GM19438 (cell line): ENCODE results near the gene SLIT3.

ENCODE experiments used
- ATAC-seq: cut with Tn5 transposase; IDR thresholded peaks from one replicate; pipeline ENCODE4 v1.9.1; 2021; ENCODE audit warnings: low read depth; ENCODE audit not compliant: unreplicated experiment

The SLIT3 gene

DNA sequence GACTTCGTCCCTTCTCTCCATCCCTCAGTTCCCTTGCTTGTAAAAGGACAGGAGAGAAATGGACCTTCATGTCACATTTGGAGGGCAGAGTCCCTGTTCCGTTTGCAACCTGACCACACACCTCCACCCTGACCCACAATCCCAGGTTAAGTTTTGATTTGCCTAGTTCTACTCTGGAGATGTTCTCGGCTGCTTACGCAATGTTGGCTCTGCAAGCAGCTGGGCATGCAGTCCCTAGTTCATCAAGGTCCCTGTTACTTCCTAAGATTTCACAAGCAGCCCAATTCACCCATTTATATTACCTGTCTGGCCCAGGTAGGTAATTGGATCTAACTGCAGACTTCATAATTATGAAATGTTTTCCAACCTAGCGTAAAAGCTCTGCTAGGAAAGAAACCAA, 28.8 kb downstream of the SLIT3 start:
- ATAC-seq = no peak

DNA sequence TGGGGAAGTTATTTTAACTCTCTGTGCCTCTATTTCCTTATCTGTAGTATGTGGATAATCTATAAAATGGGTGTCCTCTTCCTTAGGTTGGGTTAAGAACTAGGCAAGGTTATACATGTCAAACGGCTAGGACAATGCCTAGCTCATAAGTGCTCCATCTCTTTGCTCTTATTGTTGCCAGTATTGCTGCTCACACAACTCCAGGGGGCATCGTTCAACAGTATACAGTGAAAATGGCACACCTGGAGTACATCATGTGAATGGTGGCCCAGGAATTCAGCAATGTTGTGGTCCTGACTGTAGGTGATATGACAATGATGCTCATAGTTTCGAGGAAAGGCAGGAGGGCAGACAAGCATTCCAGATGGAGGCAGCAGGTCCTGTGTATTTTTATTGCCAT, 30.1 kb downstream of the SLIT3 start:
- no peak for ATAC-seq

DNA sequence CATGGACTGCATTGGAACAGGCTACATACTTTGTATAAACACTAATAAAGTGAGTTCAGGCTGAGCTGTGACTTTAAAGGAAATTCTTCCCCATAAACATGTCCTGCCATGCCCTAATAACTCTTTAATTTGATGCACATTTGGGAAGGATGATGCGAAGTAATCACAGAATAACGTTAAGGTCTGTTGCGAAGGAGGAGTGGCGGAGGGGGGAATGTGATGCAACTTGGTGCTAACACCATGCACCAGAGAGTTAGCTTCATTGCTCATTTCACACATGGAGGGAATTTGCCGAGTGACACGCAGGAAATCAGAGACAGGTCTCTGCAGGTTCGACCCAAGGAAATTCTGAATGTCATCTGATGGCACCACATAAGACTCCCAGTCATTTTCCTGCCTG, 32.9 kb downstream of the SLIT3 start:
- ATAC-seq = no peak

DNA sequence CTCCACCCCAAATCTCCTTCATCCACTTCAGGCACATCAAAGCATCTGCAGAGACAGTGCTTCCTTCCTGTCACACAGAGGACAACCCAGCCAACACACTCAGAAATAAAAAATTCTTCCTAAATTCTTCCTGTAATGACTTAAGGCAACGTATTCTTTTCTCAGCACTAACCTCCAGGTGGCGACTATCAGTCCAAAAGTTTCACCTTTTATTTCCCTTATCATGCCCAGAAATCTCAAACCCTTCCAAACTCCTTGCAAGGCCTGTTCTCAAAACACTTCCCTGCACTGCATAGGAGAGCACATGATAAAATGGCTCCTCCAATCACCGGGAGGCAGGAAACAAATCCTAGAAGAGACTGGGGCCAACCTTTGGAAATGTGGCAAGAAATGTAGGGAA, 35.1 kb downstream of the SLIT3 start:
- ATAC-seq = no peak

DNA sequence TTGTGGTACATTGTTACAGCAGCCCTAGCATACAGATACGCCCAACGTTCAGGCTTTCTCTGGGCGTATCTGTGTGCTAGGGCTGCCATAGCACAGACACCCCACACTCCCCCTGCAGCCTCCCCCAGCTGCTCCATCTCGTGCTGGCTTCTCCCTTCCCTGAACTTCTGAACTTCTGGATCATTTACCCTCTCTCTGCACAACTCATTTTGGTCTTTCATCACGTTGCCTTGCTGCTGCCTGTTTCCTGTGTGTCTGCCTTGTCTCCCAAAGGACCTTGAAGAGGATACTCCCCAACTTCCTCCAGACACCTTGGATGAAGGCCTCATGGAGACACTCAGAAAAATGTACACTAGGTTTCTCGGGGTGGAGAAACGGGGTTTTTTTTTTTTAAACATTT, 37.3 kb downstream of the SLIT3 start:
- ATAC-seq = no peak

DNA sequence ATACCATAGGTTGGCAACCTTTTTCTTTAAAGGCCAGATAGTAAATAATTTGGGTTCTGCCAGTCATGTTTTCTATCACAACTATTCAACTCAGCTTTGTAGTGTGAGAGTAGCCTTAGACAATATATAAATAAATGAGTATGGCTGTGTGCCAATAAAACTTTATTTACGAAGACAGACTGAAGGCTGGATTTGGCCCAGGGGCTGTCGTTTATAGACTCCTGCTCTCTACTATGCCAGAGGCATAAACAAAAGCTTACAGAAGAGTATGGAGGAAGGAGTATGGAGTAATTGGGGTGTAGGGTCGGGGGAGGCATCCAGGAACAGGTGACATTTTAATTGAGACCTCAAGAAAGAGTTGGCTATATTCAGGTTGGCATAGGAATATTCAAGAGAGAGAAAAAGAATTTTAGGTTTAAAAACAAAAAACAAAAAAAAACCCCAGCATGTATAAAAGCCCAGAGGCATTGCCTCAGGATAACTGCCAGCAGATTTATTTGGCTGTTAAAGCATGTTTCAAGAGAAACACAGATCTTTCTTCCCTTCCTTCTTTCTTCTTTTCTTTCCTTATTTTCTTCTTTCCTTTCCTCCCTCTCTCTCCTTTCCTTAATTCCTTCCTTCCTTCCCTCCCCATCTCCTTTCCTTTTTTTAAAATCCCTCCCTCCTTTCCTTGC, 39.9 kb downstream of the SLIT3 start:
- ATAC-seq = no peak

DNA sequence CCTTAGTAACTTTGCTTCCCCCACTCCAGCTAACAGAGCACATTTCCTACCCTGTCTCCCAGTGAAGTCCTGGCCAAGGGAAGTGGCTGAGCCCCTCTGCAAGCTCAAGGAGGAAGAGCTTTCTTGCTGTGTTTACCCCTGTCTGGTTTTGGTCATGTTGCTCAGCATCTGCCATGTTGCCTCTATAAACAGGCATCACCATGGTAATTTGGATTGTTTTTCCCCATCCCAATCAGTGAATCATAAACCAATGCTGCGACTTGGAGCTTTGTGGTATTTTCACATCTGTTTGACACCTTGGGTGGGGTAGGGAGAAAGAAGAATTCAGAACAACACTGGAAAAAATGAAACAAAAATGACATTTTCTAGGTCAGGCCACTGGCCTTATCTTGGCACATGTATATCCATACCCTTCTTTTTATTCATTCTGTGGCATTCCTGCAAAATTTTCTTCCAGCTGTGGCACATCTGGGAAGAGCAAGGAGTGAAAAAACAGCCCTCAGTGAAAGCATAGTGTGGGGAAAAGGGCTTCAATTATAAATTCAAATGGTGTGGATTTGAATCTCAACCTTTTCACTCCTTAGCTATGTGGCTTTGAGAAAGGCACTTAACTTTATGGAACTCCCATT, 42.5 kb downstream of the SLIT3 start:
- ATAC-seq = no peak

DNA sequence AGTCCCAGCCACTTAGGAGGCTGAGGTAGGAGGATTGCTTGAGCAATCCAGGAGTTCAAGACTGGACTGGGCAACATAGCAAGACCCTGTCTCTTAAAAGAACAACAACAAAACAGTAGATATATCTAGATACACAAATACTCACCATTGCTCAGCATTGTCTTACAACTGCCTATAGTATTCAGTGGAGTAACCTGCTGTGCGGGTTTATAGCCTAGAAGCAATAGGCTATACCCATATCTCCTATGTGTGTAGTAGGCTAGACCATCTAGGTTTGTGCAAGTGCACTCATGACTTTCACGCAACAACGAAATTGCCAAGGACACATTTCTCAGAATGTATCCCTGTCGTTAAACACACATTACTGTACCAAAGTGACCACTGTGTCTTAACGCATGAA, 44.7 kb downstream of the SLIT3 start:
- no peak for ATAC-seq

DNA sequence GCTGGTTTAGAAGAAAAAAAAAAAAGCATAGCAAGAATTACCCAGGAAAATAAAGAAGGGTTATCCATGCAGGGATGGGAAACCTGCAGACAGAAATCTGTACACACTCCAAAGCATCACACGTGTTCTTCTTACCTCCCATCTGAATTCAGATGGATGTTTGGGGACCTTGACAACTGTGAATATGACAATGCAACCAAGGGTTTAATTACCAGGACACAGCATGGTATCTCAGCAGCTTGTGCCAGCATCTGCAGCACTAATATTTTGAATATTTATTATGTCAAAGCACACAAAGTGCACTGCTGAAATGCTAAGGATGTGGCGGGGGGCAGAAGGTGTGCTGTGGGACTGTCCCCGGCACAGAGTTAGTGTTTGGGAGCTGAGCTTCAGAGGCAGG, 47.9 kb downstream of the SLIT3 start:
- ATAC-seq = no peak

DNA sequence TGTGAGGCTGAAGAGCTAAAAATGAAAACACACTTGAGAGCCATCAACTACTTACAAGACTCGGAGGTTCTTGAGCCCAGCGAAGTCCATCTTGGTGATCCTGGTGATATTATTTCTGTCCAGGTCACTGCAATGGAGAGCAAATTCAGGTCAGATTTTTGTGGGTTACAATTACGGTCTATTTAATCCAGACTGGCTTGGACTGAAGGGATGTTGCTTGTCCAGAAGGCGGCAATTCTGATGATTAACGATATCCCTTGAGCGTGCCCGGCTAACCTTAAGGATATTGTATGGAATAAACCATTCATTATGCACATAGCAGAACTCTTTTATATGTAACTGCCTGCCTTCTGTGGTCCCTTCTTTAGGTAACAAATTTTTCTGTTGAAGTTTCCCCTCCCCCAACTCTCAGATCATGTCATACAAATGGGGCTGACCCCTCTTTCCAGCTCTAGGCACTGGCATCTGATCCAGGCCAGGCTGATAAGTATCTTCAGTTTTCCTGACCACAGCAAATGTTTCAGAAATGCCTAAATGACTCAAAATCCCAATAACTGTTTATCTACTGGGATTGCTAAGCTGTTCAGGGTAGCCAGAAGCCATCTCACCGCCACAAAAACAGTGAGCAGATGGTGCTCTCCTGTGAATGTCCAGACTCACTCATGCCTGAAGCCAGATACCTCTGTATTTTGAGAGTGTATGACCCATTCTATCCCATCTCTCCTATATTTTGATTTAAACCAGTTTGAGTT, 49.4 kb downstream of the SLIT3 start:
- ATAC-seq = no peak

DNA sequence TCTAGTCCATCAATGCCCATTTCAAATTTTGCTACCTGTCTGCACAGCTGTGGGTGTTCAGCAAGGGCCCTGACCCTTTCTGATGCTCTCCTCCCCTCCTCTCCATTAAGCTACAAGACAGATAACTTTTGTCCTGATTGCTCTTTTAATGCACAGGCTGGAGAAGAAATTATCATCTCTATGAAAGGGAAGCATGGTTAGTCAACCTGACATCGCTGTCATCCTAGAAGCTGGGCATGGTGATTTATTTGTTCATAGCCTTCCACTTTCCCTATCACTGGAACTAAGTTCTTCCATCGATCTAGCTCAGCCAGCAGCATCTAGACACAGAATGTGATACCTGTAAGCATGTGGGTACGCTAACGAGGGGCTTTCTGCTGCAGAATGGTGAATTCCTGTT, 50.1 kb downstream of the SLIT3 start:
- no peak for ATAC-seq

DNA sequence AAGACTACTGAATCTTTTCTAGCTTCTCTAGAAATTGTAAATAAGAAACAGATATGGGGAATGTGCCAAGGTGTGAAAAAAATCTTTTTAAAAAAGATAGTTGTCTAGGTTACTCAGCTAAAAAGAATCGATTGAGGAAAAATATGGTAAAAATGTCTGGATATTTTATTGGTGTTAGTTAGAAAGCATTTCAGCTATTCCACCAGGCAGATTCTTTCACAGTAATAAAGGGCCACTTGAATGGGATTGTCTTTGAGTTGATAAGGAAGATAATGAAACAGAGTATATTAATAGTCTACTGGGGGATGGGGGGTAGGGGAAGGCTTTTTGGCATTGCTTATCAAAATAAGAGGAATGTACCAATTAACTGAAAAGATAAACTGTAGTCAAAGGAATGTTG, 51.9 kb downstream of the SLIT3 start:
- ATAC-seq = no peak

DNA sequence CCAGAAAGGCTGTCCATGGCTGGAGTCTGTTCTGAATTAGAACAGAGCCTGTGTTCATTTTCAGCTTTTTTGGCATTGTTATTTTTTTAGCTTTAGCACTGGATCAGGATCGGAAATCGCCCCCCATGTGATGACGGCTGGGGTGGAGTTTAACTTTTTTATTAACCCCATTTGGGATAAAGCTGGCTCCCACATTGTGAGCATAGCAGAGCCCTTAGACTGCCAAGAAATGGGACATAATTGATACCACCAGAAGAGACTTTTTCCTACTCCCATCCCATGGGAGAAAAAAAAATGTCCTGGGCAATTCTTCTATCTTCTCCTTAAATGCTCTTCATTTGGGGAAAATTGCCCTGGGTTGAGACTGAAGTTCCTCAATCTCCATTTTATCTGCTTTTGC, 52.4 kb downstream of the SLIT3 start:
- no peak for ATAC-seq

DNA sequence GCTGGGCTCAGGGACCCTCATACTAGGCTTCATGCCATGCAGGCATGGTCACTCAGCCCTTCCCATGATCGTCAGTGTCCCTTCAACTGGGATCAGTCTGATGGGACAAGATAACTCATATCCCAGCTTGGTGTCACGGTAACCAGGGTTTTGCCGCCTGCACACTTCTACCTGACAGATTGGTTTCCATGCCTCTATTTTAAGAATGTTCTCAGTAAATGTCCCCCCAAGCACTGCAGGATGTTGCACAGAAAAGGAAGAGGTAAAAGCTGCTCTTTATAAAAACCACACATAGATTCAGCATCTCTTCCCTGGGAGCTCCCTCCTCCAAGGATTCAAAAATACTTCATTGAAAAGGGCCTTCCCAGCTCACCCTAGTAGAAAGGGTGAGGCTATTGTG, 56.1 kb downstream of the SLIT3 start:
- no peak for ATAC-seq

DNA sequence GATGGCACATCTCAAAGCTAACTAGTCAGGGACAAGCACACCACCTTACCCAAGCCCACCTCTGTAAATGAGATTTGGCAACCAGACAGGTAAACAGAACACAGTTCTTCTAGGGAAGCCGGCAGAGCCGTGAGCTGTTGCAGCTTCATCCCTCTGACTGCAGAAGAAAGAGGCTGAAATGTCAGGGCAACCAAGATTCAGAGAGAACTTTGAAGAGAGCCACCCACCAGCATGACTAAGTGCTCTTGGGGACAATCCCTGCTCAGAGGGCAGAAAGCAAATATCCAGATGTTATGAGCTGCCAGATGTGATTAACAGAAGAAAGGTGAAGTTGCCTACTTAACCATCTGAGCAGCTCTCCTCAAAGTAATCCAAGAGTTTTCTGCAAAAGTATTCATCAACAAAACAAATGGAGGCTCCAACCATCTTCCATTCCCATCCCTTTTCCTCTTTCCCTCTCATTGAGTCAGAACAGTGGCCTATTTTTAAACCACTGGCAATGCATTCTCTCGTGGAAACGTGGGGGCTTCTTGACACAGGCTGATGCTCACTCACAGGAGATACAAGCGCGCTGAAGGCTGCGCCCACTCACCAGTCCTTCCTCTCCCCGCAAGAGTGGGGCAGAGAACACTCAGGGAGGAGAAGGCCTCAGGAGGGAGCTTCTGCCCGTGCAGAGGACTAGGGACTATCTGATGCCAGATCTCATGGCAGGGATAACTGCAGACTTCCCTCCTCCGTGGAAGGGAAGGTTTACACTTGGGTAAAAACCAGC, 57.1 kb downstream of the SLIT3 start:
- ATAC-seq = no peak

DNA sequence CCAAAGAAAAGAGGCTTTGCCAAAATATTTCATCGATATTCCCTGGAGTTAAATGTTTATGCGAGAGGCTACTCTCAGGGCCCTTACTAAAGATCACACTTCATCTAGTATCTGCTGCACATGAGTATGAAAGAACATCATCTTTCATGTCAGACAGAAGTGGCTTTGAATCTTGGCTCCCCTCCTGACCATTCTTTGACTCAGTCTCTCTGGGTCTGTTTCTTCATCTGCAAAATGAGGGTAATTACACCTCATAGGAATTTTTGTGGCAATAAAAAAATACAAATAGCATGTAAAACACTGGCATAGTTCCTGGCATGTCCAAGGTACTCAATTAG, 58.1 kb downstream of the SLIT3 start:
- ATAC-seq = no peak

DNA sequence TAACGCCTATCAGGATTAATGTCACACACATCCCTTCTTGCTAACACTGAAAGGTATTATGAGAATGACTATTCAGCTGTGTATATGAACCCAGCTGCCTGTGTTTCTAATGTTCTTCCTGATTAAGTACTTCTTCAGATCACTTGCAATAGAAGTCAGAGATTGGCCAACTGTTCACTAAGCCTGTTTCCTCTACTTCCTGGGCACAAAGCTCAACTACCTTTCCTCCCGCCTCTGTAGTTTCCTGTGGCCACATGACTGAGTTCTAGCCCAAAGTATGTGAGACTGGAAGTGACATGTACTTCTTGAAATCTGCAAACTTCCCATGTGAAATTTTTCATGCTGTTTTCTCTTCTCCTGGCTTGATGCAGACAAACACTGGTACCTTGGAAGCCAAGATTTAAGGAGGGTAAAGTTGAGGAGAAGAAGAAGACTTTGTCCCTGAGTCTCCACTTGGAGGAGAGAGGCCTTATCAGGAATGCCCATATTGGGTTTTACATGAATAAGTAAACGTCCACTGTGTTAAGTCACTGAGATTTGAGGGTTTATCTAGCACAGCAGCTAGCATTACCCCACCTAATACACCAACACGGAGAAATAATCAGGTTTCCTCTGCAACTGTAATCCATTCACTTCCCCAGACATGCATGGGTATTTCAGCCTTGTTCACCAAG, 58.6 kb downstream of the SLIT3 start:
- ATAC-seq = no peak

DNA sequence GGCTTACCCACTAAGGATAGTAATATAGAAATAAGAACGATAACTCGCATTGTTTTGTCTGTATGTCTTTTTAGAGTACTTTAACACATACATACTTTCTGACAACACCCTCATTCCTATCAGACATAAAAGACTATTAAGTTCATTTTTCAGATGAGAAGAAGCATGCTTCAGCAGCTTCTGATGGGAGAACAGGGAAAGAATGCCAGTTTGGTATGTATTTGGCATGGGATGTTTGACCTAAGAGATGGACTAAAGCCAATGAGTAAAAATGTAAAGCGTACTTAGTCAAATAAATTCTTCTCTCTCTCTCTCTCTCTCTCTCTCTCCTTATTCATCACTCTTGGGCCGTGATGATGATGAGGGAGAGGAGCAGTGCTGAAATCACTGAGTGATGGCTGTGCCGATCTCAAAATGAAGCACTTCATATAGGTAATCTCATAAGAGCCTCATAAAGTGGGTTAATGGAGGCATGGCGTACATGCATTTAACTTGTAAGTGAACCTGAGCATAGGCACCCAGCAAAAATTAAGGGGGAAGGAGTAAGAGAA, 71.5 kb downstream of the SLIT3 start:
- ATAC-seq = no peak

DNA sequence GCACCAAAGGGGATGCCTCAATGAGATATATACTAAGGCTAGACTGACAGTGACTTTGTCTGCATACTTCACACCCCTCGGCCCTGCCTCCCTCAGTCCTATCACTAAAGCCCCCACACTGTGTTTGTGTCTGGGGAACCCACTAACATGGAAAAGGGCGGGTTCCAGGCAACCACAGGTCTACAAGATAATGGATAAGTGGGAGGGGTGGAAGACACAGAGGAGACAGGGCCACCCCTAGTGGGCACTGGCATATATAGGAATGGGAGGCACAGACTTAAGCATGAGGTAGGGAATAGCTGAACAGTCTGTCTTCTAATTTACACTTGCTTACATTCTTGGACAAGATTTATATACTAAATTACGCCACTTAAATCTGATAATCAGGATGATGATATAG, 74.0 kb downstream of the SLIT3 start:
- no peak for ATAC-seq

DNA sequence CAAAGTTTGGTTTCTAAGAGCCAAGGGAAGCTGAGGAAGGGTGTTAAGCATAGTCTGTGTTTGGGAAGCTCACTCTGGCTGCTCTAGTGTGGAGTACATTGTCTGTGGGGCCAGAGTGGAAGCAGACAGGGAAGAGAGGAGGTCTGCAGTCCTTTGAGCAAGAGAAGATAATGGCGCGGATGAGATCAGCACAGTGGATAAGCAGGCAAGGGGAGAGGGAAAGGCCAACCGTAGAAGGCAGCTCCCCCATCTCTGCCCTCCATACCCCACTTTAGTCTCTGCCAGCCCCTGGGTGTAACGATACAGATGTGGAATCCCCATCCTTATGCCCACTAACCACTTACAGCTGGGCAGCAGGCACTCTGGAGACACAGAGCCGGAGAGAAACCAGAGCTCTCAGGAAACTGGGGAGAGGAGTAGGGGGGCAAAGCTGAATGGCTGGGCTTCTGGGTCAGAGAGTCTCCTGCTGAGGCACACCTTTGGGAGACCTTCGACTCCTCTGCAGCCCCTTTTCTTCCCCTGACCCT, 75.0 kb downstream of the SLIT3 start:
- ATAC-seq = no peak
